GM19240 (cell line): ENCODE measurements around the gene SH3YL1.
"Not testable (repeated sequence)": the region's sequence is repeated elsewhere in the genome, so short reads cannot be mapped to it uniquely, and the experiment has no call there.

Experiments used
- DNase-seq: peaks from one replicate; pipeline ENCODE4 v3.0.0; 2011; ENCODE audit warnings: low spot score; ENCODE audit not compliant: insufficient read length

Gene SH3YL1

GRCh38 chr2:184695-185094, 79.1 kb downstream of the SH3YL1 start:
- no peak for DNase-seq

DNA sequence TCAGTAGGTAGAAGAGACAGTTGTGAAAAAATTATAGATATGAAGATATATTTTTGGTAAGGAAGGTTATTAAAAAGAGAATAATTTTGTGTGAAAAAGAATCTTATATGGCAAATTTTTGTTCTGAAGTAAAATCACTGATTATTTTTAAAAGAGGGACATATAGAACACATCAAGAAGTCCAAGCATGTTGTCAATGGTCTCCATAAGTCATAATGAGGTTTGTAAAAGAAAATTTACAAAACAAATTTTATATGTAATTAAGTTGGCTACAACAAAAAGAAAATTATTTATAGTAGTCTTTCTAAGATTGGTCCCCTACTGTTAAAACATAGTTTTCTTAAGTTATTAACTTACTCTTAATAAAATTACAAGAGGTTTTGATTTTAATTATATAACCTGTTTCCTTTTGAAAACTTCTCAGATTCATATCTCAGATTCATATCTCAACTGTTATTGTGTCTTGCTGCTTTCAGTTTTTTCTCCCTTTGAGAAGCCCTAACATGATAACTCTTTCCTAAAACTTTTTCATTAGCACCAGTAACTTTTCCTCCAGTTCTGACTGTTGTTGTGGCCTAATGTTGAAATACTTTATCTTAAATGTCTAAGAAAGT, 81.2 kb downstream of the SH3YL1 start:
- DNase-seq: no peak

- DNase-seq: no peak
These were observed 83.5 kb downstream of the SH3YL1 start for GRCh38 chr2:180311-180710.

- no peak for DNase-seq
These were observed 83.9 kb downstream of the SH3YL1 start for GRCh38 chr2:179886-180285.

DNA sequence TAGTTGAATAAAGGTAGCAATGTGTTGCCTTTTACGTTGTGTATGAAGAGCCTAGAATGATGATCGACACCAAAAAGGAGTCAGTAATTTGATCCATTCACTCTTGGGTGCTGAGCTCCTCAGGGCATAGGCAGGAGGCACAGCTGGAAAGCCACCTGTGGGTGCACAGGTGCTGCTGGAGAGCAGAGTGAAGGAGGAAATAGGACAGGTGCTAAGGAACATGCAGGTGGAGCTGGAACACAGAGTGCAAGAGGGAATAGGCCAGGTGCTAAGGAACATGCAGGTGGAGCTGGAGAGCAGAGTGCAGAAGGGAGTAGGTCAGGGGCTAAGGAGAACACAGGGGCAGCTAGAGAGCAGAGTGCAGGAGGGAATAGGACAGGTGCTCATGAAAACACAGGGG, 86.1 kb downstream of the SH3YL1 start:
- DNase-seq: no peak

DNA sequence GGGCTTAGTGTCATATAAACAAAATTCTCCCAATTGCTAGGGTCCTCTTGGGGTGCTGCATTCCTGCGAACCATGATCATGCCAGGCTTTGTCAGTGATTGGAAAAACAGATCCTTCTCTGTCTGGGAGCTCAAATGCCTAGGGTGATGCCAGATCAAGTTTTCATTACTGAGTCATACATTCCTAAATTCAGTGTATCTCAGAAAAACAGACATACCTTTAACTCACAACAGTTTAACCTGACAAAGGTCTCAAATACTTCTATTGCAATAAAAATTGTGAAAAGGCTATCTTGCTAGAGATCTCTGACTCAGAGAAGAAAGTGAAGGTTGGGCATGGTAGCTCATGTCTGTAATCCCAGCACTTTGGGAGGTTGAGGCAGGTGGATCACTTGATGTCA, 86.9 kb downstream of the SH3YL1 start:
- no peak for DNase-seq

DNA sequence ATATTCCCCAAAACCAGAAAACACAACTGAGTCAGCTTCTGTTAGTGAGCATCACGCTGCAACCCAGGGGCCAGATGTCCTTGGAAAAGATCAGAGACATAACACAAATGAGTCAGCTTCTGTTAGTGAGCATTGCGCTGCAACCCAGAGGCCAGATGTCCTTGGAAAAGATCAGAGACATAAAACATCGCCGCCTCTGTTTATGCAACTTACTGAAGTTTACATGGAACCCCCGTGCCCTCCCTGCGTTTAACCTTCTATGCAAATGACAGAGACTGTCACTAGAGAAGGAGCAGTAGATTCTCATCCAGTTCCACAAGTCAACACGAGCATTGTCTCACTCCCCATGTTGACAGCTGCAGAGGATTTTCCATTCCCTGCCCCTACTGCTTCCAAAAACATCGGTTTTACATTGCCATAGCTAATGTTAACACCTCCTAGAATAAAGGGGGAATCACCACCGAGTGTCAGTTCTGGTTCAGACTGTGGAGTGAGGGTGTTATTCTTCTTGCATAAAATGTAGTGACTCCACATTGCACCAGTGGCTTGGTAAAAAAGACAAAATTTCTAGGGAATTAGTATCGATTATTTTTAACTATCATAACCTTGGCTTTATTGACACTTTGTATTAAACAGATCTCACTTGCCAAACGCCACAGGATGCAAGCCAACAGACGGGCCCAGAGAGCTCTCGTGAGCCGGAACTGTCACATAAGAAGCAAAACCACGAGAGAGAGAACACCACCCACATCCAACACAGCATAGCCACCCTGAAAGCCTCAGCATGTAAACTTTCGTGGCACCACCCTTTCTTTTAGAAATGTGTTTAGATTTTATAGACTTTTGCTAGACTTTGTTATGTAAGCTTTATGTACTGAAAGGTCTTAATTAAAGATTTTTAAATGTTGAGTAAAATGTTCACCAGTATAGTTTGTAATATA, 87.7 kb downstream of the SH3YL1 start:
- DNase-seq: no peak

DNA sequence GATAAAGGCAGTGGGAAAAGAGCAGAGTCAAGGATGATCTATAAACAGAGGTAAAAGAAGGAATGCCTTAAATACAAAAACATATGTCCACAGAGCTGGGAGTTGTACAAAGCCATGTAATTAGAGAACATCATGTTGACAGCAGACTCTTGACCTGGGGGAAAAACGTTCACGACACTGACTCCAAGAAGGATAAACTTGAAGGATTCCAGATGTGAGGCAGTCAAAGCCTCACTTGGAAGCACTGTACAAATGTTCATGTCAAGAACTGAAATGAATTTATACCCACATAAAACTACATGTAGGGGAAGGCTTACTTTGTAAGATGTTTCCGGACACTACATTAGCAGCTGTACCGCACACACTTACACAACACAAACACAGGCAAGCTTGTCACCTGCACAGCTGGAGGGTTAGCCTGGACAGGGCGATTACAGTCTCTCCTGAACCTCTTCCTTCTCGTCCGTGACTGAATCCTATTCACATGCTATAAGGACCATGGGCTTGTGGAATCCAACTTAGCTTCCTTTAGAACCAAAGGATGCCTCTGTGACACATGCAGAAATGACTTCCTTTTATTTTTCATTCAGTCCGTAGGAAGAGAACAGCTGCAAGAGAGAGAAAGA, 88.6 kb downstream of the SH3YL1 start:
- no peak for DNase-seq

DNA sequence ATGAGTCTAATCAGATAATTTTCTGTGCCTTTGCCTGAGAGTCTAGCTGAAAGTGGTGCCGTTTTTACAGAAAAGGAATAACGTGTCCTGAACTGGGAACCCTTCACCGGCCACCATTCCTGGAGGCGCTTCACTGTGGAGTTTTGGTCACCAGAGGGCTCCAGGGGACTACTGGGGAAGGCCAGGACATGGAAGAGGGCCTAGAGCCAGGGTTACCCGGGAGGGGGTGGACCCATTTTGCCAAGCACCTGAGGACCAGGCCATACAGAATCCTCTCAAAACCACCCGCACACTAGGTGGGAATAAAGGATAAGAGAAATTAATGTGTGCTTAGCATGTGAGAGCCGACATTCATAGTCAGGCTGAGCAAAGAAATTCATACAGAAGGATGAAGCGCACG, 91.7 kb downstream of the SH3YL1 start:
- not testable (repeated sequence) for DNase-seq

- no peak for DNase-seq
These were observed 94.1 kb downstream of the SH3YL1 start for GRCh38 chr2:169741-170140.
